ENCODE results near the gene MTPN. TPM values are rescaled to one million over a fixed set of nuclear protein-coding genes. Genes with fewer than 3 reads are reported as not detected.

The MTPN gene
- total RNA-seq, 1 experiment from 2014 or later, result 73.2 TPM

DNA sequence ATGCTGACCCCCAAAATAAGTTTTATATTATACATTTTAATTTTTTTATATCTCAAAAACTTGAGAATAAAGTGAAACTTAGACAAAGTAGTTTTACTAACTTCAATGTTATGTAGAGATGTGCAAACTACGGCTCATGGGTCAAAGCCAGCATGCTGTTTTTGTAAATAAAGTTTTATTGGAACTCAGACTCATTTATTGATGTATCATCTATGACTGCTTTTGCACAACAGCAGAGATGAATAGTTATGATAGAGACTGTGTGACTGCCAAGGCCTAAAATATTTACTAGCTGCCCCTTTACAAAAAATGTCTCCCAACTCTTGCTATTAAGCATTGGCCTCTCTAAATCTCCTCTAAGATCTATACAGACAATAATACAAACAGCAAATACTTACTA is 12.4 kb downstream of the MTPN start:
- in situ Hi-C loops (cut with HindIII; ENCODE audit: low pct_unique_long_range_greater_than_20kb, low sequenced_read_pairs), result no loop called here
- no peak for DNase-seq (ENCODE audit: low read depth)

DNA sequence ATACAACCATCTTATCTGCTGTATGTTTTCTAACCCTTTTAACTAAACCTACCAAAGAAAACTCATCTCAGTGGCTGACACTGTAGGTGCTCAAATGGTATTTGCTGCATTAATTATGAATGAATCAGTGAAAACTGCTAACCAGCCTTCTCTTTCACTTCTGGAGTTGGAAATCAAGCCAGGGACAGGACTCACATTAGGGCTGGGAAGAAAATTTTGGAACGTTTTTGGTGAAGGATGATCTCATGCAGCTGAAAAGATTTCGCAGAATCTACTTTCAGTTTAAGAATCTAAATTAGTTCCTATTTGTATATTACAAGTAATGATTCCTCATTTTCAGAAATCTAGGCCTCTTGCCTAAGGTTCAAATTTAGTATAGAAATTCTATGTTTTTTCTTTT is 12.9 kb downstream of the MTPN start:
- in situ Hi-C loops (cut with HindIII; ENCODE audit: low pct_unique_long_range_greater_than_20kb, low sequenced_read_pairs), result no loop called here
- DNase-seq (ENCODE audit: low read depth), result no peak

DNA sequence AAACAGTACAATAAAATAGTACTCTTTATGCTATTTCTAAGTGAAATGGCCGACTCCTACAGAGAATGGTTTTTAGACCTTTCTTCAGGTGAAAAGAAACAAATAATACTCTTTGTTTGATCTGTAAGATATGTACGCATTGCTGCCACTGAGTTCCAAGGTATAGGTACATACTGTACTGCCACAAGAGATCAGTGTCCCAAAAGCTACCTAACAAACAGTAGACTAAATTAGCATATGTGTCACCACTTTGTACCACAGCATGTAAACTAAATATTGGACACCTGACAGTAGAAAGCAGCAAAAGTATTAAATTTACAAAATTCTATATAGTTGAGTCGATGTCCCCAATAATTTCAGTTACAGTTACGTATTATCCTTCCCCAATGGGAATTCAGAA is 14.4 kb downstream of the MTPN start:
- DNase-seq (ENCODE audit: low read depth), result no peak

DNA sequence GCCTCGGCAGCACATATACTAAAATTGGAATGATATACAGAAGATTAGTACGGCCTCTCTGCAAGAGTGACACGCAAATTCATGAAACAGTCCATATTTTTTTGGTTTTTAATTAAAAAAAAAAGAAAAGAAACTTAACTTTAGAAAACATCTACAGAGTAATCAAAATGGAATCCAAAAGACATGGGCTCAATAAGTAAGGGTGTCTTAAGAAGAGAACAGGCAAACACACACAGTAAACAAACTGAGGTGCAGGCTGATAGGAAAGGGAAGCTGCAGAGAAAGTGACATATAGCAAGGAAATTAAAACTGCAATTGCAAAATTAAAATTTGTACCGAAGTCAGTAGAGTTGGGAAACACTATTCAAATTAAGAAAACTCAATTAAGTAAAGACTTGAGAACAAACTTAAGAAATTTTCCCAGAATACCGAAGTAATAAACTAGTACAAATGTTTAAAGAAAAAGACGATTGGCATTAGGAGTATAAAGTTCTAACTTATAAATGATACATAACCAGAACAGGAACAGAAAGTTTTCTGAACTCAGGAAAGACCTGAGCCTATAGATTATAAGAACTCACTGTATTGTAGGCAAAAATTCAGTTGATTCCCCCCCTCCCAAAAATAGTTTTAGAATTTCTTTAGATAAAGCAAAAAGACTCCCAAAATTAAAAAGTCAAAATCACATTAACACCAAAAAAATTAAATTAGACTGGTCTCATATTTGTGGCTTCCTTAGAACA is 16.3 kb downstream of the MTPN start:
- in situ Hi-C loops (cut with HindIII; ENCODE audit: low pct_unique_long_range_greater_than_20kb, low sequenced_read_pairs), result no loop called here
- no peak for DNase-seq (ENCODE audit: low read depth)

More for the DNA sequence above, 14.4 kb downstream of the MTPN start:
- in situ Hi-C loops (cut with HindIII; ENCODE audit: low pct_unique_long_range_greater_than_20kb, low sequenced_read_pairs), result no loop called here

DNA sequence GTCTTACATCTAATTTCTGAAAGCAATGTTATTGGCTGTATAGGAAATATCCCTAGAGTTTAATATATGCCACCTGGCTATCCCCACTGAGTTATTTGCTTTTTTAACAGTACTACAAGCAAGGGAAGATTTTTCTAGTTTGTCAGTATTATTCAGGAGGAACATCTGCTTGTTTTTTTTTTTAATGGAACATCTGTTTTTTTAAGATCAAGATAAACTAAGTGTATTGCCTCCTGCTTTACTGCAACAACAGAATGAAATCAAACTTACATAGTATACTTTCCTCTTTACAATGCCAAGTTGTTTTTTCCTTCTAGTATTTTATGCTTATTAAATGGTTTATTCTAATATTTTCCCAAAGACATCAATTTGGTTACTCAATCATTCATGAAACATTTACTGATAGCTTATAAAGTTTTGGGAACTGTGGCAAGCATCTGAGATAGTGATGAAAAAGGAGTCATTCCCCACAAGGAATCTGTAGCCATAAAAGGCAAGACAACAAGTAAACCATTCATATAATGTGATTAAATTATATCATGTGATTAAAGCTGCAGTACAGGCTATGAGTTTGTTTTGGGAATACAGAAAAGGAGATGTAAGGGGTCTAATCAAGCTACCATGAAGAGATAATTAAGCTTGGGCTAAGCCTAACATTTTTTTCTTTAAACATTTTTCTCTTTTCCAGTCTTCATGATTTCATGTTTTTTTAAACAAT is 17.4 kb downstream of the MTPN start:
- no peak for DNase-seq (ENCODE audit: low read depth)
- in situ Hi-C loops (cut with HindIII; ENCODE audit: low pct_unique_long_range_greater_than_20kb, low sequenced_read_pairs), result no loop called here

DNA sequence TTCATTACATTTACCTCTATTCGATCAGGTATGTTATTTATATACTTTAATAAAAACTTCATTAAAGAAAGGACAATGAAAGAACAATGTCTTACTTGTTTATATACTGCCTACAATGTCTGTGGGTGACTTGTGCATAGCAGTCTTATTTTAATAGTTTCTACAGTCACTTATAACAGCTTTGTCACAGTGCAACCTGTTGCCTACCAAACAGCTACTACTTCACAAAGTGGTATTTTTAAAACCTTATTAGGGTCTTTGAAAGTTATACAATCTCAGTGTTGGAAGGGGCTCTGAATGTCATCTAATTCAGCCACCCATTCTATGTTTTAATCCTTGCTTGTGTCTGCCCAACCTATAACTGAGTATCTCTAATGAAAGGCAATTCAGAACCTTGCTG is 19.0 kb downstream of the MTPN start:
- no peak for DNase-seq (ENCODE audit: low read depth)
- in situ Hi-C loops (cut with HindIII; ENCODE audit: low pct_unique_long_range_greater_than_20kb, low sequenced_read_pairs), result no loop called here

DNA sequence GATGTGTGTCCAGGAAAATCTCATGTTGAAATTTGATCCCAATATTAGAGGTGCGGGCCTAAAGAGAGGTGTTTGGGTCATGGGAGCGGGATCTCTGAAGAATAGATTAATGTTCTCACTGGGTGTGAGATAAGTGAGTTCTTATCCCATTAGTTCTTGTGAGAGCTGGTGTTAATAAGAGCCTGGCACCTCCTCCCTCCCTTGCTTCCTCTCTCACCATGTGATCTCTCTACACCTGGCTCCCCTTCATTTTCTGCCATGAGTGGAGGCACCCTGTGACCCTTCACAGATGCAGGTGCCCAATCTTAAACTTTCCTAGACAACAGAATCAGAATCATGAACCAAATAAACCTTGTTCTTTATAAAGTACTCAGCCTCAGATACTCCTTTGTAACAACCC is 19.5 kb downstream of the MTPN start:
- no peak for DNase-seq (ENCODE audit: low read depth)
- in situ Hi-C loops (cut with HindIII; ENCODE audit: low pct_unique_long_range_greater_than_20kb, low sequenced_read_pairs), result no loop called here

DNA sequence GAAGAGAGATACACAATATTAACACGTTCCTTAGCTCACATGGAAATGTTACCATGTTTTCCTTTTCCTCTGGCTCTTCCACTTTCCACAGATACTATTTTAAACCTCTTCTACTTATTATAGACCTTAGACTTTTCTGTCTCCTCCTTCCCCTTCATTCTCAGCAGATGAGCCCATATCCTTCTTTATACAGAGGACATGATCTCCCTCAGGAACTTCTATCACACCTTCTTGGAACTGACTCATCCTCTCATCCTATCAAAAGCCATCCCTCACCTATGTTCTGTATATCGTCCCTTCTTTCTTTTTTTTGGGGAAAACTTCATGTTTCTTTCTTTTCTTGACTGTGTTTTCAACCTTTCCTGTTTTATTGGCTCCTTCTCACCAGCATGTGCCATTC is 20.8 kb downstream of the MTPN start:
- no peak for DNase-seq (ENCODE audit: low read depth)
- in situ Hi-C loops (cut with HindIII; ENCODE audit: low pct_unique_long_range_greater_than_20kb, low sequenced_read_pairs), result no loop called here

DNA sequence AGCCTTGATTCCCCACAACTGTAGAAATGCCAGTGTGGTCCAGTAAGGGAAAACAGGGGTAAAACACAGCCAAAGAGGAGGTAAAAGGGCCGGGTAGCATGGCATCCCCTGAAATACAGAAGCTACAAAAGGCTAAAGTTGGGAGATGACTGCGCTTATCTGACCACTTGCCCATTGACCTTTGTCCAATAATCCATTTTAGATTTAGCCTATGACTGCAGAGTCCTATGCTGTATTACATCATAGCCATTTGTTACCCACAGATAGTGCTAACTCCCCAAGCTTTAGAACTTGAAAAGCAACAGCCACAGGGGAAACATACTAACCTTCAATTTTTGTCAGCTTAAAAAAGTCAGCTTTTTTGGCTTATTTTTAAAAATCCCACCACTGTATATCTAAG is 26.2 kb downstream of the MTPN start:
- in situ Hi-C loops (cut with HindIII; ENCODE audit: low pct_unique_long_range_greater_than_20kb, low sequenced_read_pairs), result no loop called here

DNA sequence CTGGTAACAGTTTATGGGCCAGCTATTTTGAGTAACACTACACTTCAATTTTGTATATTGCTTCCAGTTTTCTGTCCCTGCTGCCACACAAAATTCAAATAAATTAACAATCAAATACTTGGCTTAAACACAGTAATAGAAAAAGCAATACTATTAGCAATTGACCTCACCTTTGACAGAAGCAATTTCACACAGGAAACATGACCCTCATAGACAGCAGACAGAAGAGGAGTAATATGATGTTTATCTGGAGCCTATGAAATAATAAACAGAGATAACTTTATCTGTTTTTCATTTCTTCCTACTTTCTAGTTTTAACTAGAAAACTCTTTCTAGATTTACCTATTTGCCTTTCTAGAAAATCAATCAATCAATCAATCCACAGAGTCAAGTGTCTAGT is 26.7 kb downstream of the MTPN start:
- in situ Hi-C loops (cut with HindIII; ENCODE audit: low pct_unique_long_range_greater_than_20kb, low sequenced_read_pairs), result no loop called here
- no peak for DNase-seq (ENCODE audit: low read depth)

More for the DNA sequence above, 26.2 kb downstream of the MTPN start:
- no peak for DNase-seq (ENCODE audit: low read depth)

DNA sequence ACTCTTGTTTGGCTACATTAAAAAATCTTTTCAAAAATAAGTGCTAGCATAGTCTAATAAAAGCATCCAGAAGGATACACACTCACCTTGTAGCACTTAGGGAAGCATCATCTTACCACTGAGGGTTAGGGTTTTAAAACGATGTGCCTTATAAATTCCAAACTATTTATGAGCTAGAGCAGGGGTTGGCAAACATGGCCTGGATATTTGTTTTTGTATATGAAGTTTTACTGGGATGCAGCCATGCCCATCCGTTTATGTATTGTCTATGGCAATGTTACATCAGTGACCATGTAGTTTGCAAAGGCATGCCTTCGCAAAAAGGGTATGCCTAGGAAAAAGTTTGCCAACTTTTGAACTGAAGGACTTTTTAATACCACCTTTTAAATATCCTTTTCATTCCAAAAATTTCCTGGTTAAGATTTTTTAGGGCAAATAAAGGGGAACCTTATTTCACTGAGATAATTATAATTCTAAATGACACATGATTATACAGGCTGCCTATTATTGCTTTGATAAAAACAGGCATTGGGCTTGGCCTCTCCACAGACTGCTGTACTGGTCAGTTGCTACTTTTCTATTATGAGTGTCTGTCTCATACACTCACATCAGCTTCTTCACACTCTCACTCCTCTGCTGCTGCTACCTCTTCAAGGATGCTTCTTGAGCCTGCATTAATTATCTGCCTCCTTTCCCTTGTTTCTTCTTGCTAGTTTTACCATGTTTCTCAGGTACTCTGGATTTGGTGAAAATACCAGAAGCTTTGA is 30.7 kb downstream of the MTPN start:
- in situ Hi-C loops (cut with HindIII; ENCODE audit: low pct_unique_long_range_greater_than_20kb, low sequenced_read_pairs), result no loop called here
- no peak for DNase-seq (ENCODE audit: low read depth)

DNA sequence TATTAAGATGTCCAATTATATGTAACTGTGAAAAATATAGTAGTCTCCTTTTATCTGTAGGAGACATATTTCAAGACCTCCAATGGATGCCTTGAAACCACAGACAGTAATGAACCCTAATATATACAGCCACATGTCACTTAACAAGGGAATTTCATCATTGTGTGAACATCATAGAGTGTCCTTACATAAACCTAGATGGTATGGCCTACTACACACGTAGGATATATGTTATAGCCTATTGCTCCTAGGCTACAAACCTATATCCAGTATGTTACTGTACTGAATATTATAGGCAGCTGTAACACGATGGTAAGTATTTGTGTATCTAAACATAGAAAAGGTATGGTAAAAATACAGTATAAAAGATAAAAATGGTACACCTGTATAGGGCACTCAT is 32.4 kb downstream of the MTPN start:
- in situ Hi-C loops (cut with HindIII; ENCODE audit: low pct_unique_long_range_greater_than_20kb, low sequenced_read_pairs), result no loop called here
- DNase-seq (ENCODE audit: low read depth), result no peak

DNA sequence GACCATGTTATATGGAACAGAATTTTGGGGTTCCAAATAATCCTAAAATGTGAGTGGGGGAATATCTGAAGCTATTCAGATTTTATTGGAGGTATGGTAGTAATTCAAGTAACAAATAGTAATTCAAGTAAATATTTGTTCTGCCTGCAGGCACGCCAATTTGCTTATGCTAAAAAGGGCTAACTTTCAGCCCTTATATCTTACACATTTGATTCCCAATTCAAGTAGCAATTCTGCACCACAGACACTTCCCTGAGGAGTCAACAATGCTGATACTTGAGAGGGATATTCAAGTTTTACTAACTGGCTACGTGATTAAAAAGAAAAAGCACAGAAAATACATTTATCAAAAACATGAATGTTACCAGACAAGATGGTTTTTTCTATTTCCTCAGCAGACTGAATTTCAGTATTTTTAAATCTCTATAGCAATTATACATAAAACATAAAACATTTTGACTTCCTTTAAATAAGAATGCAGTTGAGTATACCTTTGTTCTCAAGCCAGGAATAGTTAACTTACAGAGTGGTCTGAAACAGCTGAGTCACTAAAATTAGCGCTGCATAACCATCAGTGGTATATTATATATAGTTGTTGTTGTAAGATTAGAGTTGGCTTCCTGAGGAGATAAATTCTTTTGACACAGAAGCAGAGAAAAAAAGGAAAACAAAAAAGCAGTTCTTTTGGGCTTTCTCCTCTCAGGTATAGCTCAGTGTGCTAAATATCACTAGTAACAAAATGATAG is 33.9 kb downstream of the MTPN start:
- in situ Hi-C loops (cut with HindIII; ENCODE audit: low pct_unique_long_range_greater_than_20kb, low sequenced_read_pairs), result no loop called here
- no peak for DNase-seq (ENCODE audit: low read depth)

DNA sequence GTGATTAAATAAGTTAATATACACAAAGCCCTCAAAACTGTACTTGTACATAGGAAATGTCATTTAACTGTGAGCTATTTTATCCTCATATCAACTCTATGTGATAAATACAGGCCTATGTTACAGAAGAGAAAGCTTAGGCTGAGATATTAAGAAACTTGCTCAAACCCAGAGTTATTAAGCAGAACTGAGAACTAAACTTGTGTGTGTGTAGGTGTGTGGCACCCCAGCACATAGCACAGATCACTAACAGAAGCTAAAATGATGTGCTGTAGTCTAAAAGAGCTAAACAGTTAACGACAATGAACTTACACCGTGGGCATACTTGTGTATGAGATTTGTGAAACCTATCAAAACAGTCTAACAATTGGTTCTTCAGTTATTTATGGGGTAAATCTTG is 34.5 kb downstream of the MTPN start:
- in situ Hi-C loops (cut with HindIII; ENCODE audit: low pct_unique_long_range_greater_than_20kb, low sequenced_read_pairs), result no loop called here
- DNase-seq (ENCODE audit: low read depth), result no peak

DNA sequence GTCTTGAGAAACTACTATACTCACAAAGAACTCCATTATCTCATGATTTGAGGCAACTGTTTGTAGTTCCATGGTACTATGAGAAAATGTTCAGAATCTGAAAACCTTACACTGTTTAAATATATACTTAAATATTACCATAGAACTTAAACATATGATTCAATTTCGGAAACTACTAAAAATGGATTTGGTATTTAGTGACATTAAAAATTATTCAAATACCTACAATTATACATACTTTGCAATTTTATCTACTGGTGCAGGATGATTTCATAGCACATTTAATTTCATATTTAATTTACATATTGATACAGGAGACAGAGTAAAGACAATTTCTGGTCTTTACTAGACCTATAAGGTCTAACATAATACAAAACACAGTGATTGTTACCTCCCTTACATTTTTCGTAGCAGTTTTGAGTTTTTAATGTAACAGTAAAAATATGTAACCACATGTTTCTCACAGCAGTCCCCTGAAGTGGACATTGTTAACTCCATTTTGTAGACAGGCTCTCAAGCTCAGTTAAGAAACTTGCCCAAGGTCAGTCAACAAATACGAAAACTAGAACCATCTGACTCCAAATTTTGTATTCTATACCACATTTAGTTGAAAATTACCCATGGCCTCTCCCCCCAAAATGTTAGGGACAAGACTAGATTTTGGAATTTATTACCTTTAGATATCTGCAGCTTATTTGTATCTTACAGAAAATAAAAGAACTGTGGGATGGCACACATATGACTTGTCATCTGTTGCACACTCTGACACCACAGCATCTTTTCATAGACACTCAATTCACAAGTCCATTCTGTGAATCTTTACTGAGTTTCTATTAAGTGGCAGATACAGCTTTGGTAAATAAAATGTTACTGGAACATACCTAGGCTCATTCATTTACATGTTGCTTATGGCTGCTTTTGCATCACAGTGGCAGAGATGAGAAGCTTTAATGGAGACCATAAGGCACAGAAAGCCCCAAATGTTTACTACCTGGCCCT is 36.8 kb downstream of the MTPN start:
- no peak for DNase-seq (ENCODE audit: low read depth)
- in situ Hi-C loops (cut with HindIII; ENCODE audit: low pct_unique_long_range_greater_than_20kb, low sequenced_read_pairs), result no loop called here

DNA sequence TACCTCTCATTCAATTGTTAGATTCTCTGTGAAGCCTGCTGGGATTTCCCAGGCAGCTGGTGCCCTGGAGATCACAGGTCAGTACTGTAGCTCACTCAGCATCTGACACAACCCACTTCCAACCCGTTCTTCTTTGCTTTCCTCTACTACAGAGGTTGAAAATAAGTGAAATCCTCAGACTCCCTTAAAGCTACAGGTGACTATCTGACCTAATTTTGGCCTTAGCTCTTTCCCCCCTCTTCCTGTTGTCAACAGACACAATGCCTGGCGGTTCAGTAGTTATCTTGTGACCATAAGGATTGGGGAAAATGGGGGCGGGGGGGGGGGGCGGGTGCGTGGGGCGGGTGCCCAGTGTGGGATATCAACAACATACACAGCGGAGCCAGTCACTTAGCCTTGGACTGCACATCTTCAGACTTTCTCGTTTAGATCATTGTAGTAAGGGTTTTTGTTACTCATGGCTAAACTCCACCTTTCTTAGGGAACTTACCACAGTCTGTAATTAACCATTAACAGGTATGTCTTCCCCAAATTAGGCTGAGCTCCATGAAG is 37.8 kb downstream of the MTPN start:
- in situ Hi-C loops (cut with HindIII; ENCODE audit: low pct_unique_long_range_greater_than_20kb, low sequenced_read_pairs), result no loop called here
- no peak for DNase-seq (ENCODE audit: low read depth)

DNA sequence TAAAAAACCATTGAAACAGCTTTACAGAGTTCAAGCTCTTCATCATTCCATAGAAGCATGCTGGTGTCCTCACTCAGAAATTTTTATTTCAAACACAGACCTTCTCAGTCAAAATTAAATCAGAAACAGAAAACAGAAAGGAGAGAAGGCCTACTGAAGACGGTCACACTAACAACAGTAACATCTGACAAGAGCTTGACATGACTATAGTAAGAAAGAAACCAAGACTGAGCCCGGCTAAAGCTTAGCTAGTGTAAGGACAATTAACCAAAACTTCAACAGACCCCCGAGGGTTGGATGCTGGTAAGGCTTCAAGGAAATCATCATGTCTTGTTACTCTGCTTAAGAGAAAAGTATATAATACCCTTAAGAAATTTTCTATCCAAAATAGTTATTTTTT is 38.6 kb downstream of the MTPN start:
- no peak for DNase-seq (ENCODE audit: low read depth)
- in situ Hi-C loops (cut with HindIII; ENCODE audit: low pct_unique_long_range_greater_than_20kb, low sequenced_read_pairs), result no loop called here
